Nephron (organoid): Measurements from ENCODE around the gene PCDH10.
"Not testable (repeated sequence)": the region's sequence is repeated elsewhere in the genome, so short reads cannot be mapped to it uniquely, and the experiment has no call there.

Experiments
- H3K27ac Mint-ChIP-seq, 3 experiments: 2 replicates each; pipeline ENCODE4 v1.8.0; 2020; ENCODE audit warnings: mixed read lengths in 3 of 3, mild to moderate bottlenecking in 2 of 3, moderate library complexity in 1 of 3
- H3K27me3 Mint-ChIP-seq: 2 replicates; pipeline ENCODE4 v1.8.0; 2021; ENCODE audit warnings: low read depth, mild to moderate bottlenecking, moderate library complexity, mixed read lengths
- H3K36me3 Mint-ChIP-seq: 2 replicates; pipeline ENCODE4 v1.8.0; 2020; ENCODE audit warnings: low read depth, mixed read lengths
- H3K4me1 Mint-ChIP-seq: 2 replicates; pipeline ENCODE4 v1.8.0; 2020; ENCODE audit warnings: mixed read lengths
- H3K4me3 Mint-ChIP-seq, 3 experiments: 2 replicates each; pipeline ENCODE4 v1.8.0; 2020; ENCODE audit warnings: mild to moderate bottlenecking in 3 of 3, mixed read lengths in 3 of 3, moderate library complexity in 2 of 3
- H3K9me3 Mint-ChIP-seq: 2 replicates; pipeline ENCODE4 v1.8.0; 2020; ENCODE audit warnings: mixed read lengths
- CTCF ChIP-seq, 3 experiments: fragments of 200-600 bp; sonication (generic); IDR thresholded peaks; one replicate each; pipeline ENCODE4 v1.5.0; 2021; ENCODE audit warnings: antibody characterized with exemption in 3 of 3; ENCODE audit not compliant: unreplicated experiment in 3 of 3

Gene PCDH10

GRCh38 chr4:133208694-133209285 is 59.7 kb downstream of the PCDH10 start:
- no peaks in the 10 kb centered on the region for H3K4me1 Mint-ChIP-seq
- TF ChIP-seq CTCF (IDR thresholded peaks at IDR 0.05; ENCODE audit: unreplicated experiment in 3 of 3) = no peak
- no peaks in the 10 kb centered on the region for H3K36me3 Mint-ChIP-seq
- no peak overlapping the region for H3K4me3 Mint-ChIP-seq
- H3K9me3 Mint-ChIP-seq = peaks cover 5% of the 10 kb centered on the region
- H3K27ac Mint-ChIP-seq = no peak overlapping the region
- no peaks in the 10 kb centered on the region for H3K27me3 Mint-ChIP-seq

GRCh38 chr4:133233922-133234321 is 84.8 kb downstream of the PCDH10 start:
- Mint-ChIP-seq H3K36me3 (no peaks in the 10 kb centered on the region), H3K9me3 (peaks cover 7% of the 10 kb centered on the region), H3K27me3 (no peaks in the 10 kb centered on the region), H3K27ac (no peak overlapping the region), H3K4me1 (no peaks in the 10 kb centered on the region), H3K4me3 (no peak overlapping the region)
- TF ChIP-seq CTCF (IDR thresholded peaks at IDR 0.05; ENCODE audit: unreplicated experiment in 3 of 3) = no peak

GRCh38 chr4:133240451-133240850 is 91.4 kb downstream of the PCDH10 start:
- not testable (repeated sequence) for H3K27ac Mint-ChIP-seq, H3K27me3 Mint-ChIP-seq, H3K4me1 Mint-ChIP-seq, H3K36me3 Mint-ChIP-seq, H3K4me3 Mint-ChIP-seq, H3K9me3 Mint-ChIP-seq
